GM11168 (cell line): ENCODE results near the gene SLAMF7.
"Not testable (repeated sequence)": the region's sequence is repeated elsewhere in the genome, so short reads cannot be mapped to it uniquely, and the experiment has no call there.

Experiments
- in situ Hi-C: fragments of 300-500 bp; cut with MboI; formaldehyde crosslinking; loops from one replicate; pipeline ENCODE4 v1.12.0; 2022; ENCODE audit warnings: low sequenced_read_pairs; ENCODE audit not compliant: unreplicated experiment

The SLAMF7 gene

DNA sequence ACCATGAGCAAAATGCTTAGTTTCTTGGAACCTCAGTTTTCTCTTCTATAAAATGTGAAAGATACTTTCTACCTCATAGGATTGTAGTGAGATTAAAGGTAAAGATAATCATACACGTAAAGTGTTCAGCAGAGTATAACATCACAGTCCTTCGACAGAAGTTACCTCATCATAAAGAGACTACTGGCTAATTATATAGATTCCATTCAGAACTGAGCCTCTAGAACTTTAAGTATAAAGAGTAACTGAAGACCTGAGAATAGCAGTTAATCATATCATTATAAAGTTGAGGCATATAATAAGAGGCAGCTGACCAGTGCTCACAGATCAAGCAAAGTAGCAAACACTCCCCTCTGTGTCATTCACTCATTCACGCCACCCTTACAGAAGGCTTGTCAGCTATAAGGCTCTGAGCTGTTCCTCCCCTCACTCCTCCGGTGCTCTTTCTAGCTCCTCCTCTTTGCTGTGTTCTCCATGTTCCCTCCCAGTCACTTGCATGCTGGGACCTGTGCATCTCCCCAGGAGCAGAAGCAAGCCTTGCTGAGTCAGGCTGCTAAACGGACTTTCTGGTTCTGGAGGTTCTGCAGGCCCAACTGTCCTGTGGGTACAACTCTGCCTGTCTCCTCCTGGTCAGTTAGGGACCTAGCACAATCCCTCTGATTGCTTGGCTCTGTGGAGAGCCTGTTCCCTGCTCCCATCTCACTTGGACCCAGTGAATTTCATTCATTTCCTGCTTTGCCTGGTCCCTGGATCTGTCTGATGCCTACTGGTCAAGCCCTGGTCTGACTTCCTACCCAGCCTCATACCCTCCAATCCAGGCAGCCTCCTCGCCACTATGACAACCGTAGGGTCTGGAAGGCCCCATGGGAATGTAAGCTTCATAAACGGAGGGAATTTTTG, 28.6 kb downstream of the SLAMF7 start:
- in situ Hi-C loops = loop anchor here (5.0 kb wide), 1 partner anchor 35 kb away; no protein-coding TSS in a partner anchor

DNA sequence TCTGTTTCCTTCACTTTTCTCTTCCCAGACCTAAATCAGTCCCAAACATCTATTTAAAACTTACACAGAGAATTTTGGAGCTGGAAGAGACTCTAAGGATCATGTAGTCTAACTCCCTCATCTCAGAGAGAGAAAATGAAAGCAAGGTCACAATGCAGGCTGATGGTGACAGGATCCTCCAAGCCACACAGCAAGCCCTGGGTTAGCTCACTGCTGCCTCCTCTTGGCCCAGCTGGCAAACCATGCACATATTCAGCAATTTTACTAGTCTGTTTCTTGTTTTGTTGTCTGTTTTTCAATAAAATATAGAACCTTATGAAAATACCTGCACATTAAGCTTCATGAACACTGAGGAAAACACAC, 29.2 kb downstream of the SLAMF7 start:
- in situ Hi-C loops = loop anchor here (5.0 kb wide), 1 partner anchor 36 kb away; no protein-coding TSS in a partner anchor

DNA sequence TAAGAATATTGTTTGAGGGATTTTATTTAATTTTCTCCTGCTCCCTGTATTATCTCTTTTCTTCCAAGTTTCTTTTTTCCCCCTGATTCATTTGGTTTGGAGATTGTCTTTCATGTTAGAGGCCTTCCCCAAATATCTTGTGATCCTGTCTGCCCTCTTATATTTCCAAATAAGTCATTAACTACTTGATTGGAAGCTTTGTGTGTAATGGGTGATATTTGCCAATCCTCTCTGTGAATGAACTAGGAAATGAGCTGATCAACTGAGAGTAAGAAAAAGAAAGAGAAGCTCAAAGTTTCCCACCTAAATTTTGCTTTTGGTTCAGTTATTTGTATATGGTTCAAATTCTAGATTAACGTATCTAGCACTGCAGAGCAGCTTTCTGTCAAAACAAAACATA, 33.3 kb downstream of the SLAMF7 start:
- in situ Hi-C loops = no loop called here

DNA sequence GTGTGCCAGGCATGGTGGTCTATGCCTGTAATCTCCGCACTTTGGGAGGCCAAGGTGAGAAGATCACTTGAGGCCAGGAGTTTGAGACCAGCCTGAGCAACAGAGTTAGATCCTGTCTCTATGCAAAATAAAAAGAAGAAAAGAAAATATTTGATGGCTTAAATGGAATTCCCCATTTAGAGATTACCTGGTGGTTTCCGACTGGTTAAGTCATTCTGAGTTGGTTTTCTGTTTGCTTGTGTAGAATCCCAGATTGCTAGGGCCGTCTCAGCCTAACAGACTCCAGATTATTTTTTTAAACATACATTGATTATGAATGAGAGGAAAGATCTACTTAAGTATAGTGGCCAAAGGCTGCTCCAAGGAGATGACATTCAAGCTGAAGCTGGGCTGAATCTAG, 34.0 kb downstream of the SLAMF7 start:
- in situ Hi-C loops = no loop called here

GRCh38 chr1:160774886-160775719, 36.1 kb downstream of the SLAMF7 start:
- in situ Hi-C loops = loop anchor here (5.0 kb wide), 1 partner anchor 52 kb away; no protein-coding TSS in a partner anchor

- in situ Hi-C loops = loop anchor here (5.0 kb wide), 1 partner anchor 51 kb away; no protein-coding TSS in a partner anchor
Observed at GRCh38 chr1:160776178-160776577, 37.1 kb downstream of the SLAMF7 start.

- in situ Hi-C loops = loop anchor here (5.0 kb wide), 1 partner anchor 50 kb away; no protein-coding TSS in a partner anchor
Observed at GRCh38 chr1:160777486-160778089, 38.5 kb downstream of the SLAMF7 start.

DNA sequence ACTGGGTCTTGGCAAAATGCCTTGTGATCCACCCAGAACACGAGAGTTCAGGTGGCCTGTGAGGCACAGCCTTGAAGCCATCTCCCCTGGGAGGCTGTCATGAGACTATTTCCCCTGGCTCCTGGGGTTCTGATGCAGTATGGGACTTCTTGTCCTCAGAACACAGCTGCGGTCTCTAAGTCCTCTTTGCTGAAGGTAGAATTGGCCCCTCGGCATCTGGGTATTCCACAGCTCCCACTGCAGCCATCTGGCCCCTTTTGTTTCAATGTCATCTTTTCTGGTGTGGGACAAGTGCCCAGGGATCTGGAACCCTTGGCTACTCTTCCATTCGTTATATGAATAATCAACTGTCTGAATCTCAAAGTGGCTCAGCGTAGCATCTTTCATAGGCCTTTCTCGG, 39.9 kb downstream of the SLAMF7 start:
- in situ Hi-C loops = loop anchor here (5.0 kb wide), 1 partner anchor 48 kb away; no protein-coding TSS in a partner anchor

GRCh38 chr1:160779626-160780397, 40.8 kb downstream of the SLAMF7 start:
- in situ Hi-C loops = loop anchor here (5.0 kb wide), 1 partner anchor 47 kb away; no protein-coding TSS in a partner anchor

GRCh38 chr1:160780398-160780755, 41.3 kb downstream of the SLAMF7 start:
- in situ Hi-C loops = no loop called here

- in situ Hi-C loops = no loop called here
Observed at GRCh38 chr1:160781186-160781766, 42.2 kb downstream of the SLAMF7 start.

GRCh38 chr1:160781914-160782689, 43.1 kb downstream of the SLAMF7 start:
- in situ Hi-C loops = no loop called here

- in situ Hi-C loops = not testable (repeated sequence)
Observed at GRCh38 chr1:160782988-160783765, 44.1 kb downstream of the SLAMF7 start.

GRCh38 chr1:160789051-160789701, 50.1 kb downstream of the SLAMF7 start:
- in situ Hi-C loops = no loop called here

- in situ Hi-C loops = no loop called here
Observed at GRCh38 chr1:160789702-160790611, 50.9 kb downstream of the SLAMF7 start.

DNA sequence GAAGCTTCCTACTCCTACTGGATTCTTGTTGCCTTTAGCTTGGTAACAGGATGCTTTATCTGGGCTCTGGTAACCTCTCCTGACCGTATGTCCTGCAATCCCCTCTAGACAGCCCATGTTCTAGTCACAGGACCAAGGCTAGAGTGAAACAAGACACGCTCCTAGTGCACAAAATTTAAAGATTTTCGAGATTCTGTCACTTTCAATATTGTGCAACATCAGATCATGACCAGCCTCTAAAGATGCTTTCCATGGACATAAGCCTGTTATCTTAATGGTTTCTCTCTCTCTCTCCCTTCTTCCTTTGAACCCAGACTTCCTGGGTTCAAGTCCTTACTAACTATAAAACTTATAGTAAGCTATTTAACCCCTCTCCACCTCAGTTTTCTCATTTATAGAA, 55.3 kb downstream of the SLAMF7 start:
- in situ Hi-C loops = no loop called here
